GM19035 (cell line): Measurements from ENCODE around the gene AKR1B15.

Experiments
- ATAC-seq: cut with Tn5 transposase; IDR thresholded peaks from one replicate; pipeline ENCODE4 v1.9.1; 2021; ENCODE audit not compliant: unreplicated experiment

AKR1B15 gene

DNA sequence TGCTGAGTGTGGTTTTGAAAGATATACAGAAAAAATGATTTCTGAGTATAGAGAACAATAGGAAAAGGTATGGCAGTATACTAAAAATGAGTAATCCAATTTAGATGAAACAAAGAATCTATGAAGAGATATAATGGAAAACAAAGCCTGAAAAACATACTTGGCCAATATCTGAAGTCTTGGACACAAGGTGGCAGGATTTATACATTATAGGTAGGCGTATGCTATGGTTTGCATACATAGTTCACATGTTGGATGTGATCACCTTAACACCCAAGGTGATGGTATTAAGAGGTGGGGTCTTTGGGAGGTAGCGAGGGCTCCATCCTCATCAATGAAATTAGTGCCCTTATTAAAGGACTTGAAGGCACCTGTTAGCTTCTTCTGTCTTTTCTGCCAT, 63.3 kb downstream of the AKR1B15 start:
- no peak for ATAC-seq

DNA sequence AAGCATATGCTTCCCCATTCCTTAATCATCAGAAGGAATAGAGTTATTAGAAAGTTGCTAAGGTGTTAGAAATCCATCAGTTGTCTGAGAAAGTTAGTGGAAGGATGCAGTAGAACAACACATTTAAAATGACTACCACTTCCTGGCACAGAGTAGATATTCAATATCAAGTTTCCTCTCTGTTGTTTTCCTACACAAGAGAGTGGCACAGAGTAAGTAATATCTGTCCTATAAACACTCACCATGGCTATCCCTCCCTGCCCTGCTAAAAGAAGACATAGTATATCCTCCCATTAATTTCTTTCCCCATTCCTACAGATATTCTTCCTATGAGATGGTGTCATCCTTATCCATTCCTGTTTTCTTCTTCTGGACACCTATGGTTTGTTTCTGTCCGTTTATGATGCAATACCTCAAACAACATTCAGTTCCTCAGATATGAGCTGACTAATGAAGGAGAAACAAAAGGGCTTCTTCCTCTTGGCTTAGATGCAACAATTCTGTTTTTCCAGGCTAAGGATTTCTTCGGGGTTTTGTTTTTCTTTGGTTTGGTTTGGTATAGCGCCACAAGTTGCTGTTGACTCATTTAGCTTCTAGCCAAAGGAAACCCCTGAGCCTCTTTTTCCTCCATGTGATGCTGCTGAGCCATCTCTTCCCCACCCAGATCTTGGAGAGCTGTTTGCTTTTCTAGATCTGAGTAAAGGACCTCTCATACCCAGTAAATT, 64.9 kb downstream of the AKR1B15 start:
- no peak for ATAC-seq

DNA sequence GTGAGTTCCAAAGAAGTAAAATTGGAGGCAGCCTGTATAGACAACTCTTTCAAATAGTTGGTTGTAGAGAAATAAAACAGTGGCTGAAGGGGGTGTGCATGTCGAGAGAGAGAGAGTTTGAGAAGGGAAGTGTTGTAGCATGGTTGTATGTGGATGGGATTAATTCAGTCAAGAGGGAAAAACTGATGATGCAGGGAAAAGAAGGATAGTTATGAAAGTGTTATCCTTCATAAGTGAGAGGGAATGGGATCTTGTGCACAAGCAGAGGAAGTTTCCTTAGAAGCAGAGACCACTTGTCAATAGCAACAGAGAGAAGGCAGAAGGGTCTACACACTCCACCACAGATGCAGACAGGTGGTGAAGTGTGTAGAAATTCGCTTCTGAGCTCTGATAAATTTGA, 67.7 kb downstream of the AKR1B15 start:
- ATAC-seq: no peak

DNA sequence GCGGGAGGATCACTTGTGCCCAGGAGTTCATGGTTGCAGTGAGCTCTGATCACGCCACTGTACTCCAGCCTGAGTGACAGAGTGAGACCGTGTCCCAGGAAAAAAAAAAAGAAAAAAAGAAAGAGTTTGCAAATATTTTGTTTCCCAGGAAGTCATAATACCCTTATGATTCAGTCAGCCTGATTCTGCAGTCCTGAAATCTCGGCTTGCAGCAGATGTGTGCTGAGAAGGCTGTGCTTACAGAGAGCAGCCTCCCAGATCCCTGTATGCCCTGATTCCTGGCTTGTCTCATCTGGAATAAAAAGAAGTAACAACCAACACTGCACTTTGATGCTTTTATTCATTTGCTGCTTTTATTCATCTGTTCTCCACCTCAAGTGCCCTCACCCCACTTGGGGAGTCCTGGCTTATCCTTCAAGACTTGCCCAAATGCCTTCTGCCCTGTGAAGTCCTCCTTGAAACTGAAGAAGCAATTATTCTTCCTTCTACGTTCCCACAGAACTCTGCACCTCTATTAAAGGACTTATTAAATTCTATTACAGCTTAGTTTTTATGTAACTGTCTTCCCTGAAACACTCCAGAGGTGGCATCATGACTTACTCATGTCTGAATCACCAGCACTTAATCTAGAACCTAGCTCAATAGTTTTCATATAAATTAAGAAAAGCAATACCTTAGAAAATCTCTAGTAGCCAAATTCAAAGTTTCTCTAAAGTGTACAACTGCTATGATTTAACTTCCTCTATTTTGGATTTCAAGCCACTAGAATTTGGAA, 70.0 kb downstream of the AKR1B15 start:
- ATAC-seq: no peak

DNA sequence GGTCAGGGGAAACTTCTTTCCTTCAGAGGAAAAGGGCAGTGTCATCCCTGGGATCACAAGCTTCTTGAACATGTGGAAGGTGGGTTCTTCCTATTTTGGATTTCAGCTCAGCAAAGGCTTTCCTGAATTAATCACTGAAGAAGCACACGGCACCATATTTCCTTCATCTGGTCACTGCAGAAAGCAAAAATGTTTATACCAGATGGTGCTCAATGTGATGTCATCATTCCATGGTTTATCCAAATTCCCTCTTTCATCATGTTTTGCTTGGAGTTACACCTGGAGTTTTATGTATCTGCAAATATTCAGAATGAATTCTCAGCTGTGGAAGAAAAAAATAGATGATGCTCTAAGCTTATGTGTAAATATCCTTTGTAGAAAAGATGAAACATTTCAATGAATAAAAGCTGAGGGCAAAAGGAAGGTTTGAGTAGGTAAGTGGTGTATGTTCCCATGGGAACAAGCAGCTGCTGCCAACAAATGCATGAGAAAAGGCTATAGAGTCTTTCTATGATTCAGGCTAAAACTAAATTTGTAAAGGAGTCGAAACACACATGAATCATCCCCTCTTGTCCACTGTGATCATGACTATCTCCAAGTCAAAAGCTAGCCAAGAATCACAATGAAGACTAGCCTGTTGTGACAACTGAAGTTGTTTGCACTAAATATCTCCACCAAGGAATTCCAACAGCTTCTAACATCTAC, 70.9 kb downstream of the AKR1B15 start:
- ATAC-seq: no peak

DNA sequence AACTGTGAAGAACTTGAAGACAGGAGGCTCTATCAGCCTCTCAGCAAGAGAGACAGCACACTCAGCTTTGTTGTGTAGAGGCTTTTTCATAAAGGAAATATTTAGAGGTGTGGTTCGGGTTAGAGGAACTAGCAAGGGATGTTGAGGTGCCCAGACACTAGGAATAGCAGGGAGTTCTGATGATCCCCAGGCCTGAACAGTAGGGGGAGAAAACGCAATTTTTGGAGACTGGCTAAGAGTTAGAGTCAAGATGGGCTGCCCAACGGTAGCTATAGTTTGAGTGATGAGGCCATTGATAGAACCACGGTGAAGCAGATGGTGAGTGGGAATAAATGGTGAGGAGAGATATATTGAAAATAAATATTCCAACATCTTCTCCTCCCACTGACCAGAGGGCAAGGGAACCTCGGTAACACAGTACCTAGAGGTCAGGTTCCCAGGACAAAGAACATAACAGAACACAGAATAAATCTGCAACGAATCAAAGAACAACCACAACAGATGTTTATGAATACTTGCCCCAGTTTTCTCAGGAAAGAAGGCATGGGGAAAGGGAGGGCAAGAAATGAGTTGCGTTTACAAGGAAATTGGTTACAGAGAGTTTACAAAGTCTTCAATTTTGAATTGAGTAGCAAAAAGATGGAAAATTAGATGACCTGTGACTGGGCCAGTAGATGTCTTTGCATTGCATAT, 73.5 kb downstream of the AKR1B15 start:
- ATAC-seq: no peak

DNA sequence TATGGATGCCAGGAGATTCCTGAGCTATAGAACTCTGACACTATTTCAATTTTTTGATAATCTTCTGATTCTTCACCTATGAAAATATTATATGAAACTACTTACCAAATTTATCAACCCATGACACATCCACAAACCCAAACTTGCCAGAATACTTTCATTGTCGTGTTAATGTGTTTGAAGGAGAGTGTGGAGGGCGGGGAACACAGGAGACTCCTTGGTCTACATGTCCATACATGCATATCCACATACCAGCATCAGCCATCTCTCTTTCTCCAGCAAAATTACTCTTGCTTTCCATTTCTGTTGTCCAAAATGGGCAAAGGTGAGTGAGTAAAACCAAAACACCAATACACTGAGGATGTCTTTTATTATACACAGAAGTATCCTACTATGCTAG, 74.3 kb downstream of the AKR1B15 start:
- no peak for ATAC-seq

DNA sequence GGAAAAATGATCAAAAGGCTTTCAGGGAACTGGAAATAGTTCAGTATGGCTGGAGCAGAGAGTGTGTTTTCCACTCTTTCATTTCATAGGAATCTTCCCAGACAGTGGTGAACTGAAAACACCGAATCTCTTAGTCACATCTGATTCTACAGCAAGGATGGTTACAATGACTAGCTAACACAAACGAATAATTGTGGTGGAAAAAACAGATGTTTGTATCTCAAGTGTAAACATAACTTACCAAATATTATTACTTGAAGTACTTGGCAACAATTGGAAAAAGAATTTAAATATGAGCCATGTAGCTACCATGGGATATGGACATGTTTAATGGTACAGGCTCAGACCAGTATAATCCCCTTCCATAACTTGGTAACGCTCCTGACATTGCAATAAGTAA, 76.6 kb downstream of the AKR1B15 start:
- ATAC-seq: no peak

DNA sequence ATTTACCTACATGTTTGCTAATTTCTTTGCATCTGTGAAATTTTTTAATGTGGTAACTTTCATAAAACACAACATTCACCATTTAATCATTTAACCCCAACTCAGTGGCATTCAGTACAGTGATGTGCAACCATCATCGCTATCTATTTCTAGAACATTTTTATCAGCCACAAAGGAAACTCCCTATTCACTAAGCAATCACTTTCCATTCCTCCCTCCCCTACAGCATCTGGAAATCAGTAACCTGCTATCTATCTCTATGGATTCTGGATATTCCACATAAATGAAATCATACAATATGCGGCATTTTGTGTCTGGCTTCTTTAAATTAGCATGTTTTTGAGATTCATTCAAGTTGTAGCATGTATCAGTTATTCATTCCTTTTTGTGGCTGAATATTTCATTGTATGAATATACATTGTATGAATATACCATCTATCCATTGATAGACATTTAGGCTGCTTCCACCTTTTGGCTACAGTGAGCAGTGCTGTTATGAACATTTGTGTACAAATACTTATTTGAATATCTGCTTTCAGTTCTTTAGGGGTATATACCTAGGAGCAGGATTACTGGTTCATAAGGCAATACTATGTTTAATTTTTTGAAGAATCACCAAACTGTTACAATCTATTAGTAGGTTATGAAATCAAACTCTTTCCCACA, 78.3 kb downstream of the AKR1B15 start:
- ATAC-seq: no peak

DNA sequence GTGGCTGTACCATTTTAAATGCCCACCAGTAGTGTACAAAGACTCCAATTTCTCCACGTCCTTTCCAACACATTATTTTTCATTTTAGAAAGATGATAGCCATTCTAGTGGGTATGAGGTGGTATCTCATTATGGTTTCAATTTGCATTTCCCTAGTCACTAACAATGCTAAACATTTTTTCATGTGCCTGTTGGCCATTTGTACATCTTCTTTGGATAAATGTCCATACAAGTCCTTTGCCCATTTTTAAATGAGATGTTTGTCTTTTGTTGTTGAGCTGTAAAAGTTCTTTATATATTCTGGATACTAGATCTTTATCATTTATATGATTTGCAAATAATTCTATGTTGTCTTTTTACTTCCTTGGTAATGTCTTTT, 78.9 kb downstream of the AKR1B15 start:
- ATAC-seq: no peak

DNA sequence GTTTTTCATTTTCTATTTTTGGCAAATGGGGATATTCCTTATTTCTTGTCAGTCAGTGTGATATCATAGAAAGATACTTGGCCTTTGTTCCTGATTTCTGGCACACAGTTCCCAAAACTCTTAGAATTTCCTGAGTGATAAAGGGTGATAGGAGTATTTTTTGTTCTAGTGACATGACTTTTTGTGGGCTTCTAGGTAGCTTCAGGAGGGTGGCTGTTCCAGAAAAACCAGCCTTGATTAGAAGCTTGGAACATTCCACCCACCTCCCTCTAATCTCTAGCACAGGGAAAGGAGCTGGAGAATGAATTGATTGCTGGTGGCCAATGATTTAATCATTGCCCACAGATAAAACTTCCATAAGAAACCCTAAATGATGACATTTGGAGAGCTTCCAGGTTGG, 80.5 kb downstream of the AKR1B15 start:
- no peak for ATAC-seq
